Measurements from ENCODE around the gene MED12L.

Gene MED12L

GRCh38 chr3:151281671-151282324 is 196.3 kb downstream of the MED12L start:
- in situ Hi-C loops (cut with MboI; ENCODE audit: low sequenced_read_pairs) = loop anchor here (25.0 kb wide), 1 partner anchor 556 kb away; no protein-coding TSS in a partner anchor

- in situ Hi-C loops (cut with MboI; ENCODE audit: low sequenced_read_pairs) = loop anchor here (25.0 kb wide), 1 partner anchor 554 kb away; no protein-coding TSS in a partner anchor
Observed at GRCh38 chr3:151282921-151283320, 197.5 kb downstream of the MED12L start.

DNA sequence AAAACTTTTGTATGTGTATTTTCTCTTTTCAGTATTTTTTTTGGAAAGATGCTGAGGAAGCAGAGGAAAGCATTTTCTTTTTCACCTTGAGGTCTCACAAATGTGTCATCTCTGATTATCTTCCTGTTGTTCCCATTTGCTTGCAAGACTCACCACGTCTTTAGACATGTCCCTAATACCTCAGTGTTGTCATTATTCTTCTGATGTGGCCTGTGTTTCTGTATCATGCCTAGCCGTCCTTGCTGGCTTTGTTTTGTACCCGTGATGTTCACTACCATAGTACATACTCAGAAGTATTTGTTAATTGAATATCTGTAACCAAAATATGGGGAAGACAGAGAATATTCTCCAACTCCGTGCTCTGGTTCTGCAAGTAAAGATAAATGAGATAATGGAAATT is 197.9 kb downstream of the MED12L start:
- in situ Hi-C loops (cut with MboI; ENCODE audit: low sequenced_read_pairs) = loop anchor here (25.0 kb wide), 1 partner anchor 554 kb away; no protein-coding TSS in a partner anchor

- in situ Hi-C loops (cut with MboI; ENCODE audit: low sequenced_read_pairs) = loop anchor here (25.0 kb wide), 1 partner anchor 553 kb away; no protein-coding TSS in a partner anchor
Observed at GRCh38 chr3:151283907-151284461, 198.5 kb downstream of the MED12L start.

GRCh38 chr3:151285940-151286339 is 200.5 kb downstream of the MED12L start:
- in situ Hi-C loops (cut with MboI; ENCODE audit: low sequenced_read_pairs) = loop anchor here (25.0 kb wide), 1 partner anchor 551 kb away; no protein-coding TSS in a partner anchor

DNA sequence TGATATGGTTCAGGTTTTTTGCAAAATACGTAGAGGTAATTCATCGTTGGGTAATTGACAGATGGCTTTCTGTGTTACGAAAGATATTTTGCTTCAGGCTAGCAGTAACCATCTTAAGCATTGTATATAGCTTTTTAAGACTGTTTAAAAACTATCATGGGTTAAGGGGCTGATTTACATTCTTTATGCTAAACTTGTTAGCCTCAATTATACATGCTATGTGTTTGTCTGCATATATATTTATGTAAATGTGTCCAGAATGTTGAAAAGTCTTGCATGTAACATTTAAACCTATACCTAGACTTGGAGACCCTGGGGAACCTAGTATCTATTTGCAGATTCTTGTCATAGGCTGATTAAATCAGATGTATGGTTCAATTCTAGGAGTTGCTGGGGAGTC is 204.0 kb downstream of the MED12L start:
- in situ Hi-C loops (cut with MboI; ENCODE audit: low sequenced_read_pairs) = loop anchor here (25.0 kb wide), 1 partner anchor 548 kb away; no protein-coding TSS in a partner anchor

DNA sequence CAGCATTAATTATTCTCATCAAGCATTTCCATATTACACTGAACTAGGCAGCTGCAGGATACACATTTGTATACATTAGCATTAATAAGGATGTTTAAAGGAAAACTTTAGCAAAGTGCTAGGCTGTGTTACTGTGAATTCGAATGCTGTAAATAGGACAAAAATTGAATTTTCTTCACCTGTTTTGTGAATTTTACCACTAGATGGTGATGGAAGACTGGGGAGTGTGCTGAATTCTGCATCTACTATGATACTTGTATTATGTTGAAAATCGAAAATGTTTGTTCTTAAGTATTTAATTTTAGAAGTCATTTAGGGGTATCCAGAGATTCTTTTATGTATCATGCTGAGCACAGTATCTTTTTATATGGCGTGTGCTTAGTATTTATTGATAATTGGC is 205.2 kb downstream of the MED12L start:
- in situ Hi-C loops (cut with MboI; ENCODE audit: low sequenced_read_pairs) = loop anchor here (25.0 kb wide), 1 partner anchor 547 kb away; no protein-coding TSS in a partner anchor

- in situ Hi-C loops (cut with MboI; ENCODE audit: low sequenced_read_pairs) = loop anchor here (25.0 kb wide), 1 partner anchor 544 kb away; no protein-coding TSS in a partner anchor
Observed at GRCh38 chr3:151293127-151293526, 207.7 kb downstream of the MED12L start.

GRCh38 chr3:151296226-151296625 is 210.8 kb downstream of the MED12L start:
- in situ Hi-C loops (cut with MboI; ENCODE audit: low sequenced_read_pairs) = loop anchor here (25.0 kb wide), 1 partner anchor 541 kb away; no protein-coding TSS in a partner anchor

GRCh38 chr3:151297429-151297828 is 212.0 kb downstream of the MED12L start:
- in situ Hi-C loops (cut with MboI; ENCODE audit: low sequenced_read_pairs) = loop anchor here (25.0 kb wide), 1 partner anchor 540 kb away; no protein-coding TSS in a partner anchor

GRCh38 chr3:151299006-151299405 is 213.5 kb downstream of the MED12L start:
- in situ Hi-C loops (cut with MboI; ENCODE audit: low sequenced_read_pairs) = loop anchor here (25.0 kb wide), 1 partner anchor 538 kb away; no protein-coding TSS in a partner anchor

DNA sequence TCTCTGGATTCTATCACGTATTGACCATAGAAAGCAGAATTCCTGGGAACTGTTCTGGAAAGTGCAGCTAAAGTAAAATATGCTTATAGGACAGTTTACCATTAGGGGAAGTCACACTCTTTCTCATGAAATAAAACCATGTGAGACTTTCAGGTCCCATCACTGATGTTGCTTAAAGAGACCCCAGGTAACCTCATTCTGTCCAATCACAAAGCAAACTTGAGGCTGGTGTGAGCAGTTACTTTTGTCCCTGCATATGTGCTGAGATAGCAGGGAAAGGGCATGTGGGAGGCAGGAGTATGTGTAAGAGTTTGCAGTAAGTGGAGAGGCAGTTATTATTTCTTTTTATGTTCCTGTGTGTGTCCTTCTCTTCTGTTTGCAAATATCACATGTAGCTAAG is 215.1 kb downstream of the MED12L start:
- in situ Hi-C loops (cut with MboI; ENCODE audit: low sequenced_read_pairs) = no loop called here

DNA sequence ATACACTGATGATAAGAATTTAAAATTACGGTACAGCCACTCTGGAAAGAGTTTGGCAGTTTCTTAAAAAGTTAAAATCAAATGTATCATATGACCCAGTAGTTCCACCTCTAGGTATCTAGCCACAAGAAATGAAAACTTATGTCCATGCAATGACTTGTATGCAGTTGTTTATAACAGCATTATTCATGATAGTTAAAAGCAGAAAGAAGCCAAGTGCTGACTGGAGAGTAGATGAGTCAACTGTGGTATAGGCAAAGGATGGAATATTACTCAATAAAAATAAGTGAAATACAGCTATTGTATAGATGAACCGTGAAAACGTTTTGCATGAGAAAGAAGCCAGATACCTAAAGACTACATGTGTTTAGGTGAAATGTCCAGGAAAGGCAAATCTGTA is 216.3 kb downstream of the MED12L start:
- in situ Hi-C loops (cut with MboI; ENCODE audit: low sequenced_read_pairs) = no loop called here

GRCh38 chr3:151303751-151304150 is 218.3 kb downstream of the MED12L start:
- in situ Hi-C loops (cut with MboI; ENCODE audit: low sequenced_read_pairs) = no loop called here

DNA sequence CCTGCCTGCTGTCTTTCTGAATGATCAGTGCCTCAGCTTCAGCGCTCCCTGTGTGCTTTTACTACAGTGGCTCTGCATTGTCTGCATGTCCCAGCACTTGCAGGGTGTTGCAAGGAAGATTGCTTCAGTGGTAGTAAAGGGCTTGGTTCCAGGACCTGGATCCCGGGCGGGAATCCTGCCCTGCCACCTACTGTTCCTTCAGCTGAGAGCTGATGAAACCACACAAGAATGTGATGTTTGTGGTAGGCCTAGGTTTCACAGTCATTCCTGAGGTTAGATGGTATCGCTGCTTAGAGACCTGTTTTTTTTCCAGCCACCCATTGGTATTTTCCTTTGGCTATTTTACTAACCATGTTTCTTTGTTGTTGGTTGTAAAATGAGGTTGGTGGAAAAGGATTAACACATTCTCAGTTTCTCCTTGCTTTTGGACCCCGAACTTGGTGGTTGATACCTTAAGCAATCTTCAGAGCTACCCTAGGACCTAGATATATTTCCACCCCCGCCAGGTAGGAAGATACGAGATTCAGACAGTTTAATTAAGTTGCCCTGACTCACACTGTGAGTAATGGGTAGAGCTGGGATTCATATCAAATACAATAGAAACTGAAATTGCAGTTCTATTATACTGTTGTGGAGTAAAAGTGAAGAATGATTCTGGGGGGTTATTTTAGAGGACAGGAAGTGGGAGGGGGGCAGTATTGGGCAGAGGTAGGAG is 219.8 kb downstream of the MED12L start:
- in situ Hi-C loops (cut with MboI; ENCODE audit: low sequenced_read_pairs) = no loop called here

GRCh38 chr3:151305775-151306151 is 220.3 kb downstream of the MED12L start:
- in situ Hi-C loops (cut with MboI; ENCODE audit: low sequenced_read_pairs) = no loop called here

- in situ Hi-C loops (cut with MboI; ENCODE audit: low sequenced_read_pairs) = no loop called here
Observed at GRCh38 chr3:151306168-151306810, 220.8 kb downstream of the MED12L start.

DNA sequence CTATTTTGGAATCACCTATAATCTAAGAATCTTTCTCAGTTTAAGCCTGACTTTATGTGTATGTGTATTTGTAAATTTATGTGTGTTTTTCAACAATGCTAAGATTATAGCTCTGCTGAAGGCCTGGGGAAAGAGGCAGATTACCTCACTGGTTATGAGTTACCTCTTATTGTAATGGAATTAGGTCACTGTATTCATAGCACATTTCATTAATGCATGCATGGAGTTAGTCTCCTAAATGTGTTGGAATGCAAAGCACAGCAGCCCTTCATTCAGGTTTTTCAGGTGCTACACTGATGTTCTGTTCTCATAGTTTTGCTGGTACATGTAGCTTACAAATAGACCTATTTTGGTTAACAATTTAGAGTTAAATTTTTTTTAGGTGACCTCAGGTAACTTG is 221.7 kb downstream of the MED12L start:
- in situ Hi-C loops (cut with MboI; ENCODE audit: low sequenced_read_pairs) = no loop called here

DNA sequence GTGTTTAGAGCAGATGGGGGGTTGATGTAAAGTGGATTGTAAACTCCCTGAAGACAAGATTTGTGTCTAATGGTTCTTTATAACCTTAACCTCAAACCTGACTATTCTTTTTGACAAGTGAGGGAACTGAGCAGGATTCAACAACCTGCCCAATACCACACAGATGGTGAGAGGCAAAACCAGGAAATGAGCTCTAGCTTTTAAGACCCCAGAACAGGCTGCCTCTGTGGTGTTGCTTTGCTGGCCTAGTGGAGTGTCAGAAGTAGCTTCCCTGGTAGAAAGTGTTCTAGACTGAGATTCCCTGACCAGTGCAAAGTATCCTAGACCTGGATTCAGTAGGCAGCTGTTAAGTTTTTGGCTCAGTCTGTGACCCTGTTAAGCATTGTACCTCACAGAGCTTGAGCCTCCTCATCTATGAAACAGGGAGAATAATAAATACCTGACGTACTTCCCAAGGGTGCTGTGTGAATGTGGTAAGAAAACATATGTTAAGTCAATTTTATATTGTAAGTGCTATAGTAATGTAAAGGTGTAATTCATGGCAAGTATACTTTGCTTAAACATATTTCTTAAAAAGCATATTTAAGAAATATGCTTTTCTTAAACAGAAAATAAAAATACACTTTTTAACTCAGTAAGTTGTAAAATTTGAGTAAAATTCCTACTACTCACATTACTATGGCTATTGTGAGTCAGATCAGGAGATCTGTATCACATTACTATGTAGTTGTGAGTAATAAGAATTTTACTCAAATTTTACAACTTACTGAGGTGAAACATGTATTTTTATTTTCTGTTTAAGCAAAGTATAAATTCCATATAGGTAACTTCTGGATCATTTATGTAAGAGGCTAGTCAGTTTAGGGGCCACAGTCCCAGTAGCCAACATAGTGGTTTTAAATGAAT is 222.4 kb downstream of the MED12L start:
- in situ Hi-C loops (cut with MboI; ENCODE audit: low sequenced_read_pairs) = no loop called here

GRCh38 chr3:151309566-151309965 is 224.1 kb downstream of the MED12L start:
- in situ Hi-C loops (cut with MboI; ENCODE audit: low sequenced_read_pairs) = no loop called here
